M059J (cell line): ENCODE data around the gene PTH2R. TPM values are rescaled to one million over a fixed set of nuclear protein-coding genes. Genes with fewer than 3 reads are reported as not detected.
"Not testable (repeated sequence)": the region's sequence is repeated elsewhere in the genome, so short reads cannot be mapped to it uniquely, and the experiment has no call there.

ENCODE experiments used
- DNase-seq: peaks from one replicate; pipeline ENCODE4 v3.0.0-alpha.2; 2012; ENCODE audit warnings: low read depth
- total RNA-seq: library from RNA; depleted of rRNA; stranded (reverse); fragments of >200 nt; shearing (Covaris generic); gene quantifications from 2 replicates; pipeline ENCODE4 v1.2.3, GENCODE V29; 2014

The PTH2R gene
- total RNA-seq, 1 experiment from 2014 or later, result not detected

- peak; percentile 9 for DNase-seq
Measured at GRCh38 chr2:208392300-208392699, 14.3 kb upstream of the PTH2R start.

GRCh38 chr2:208396796-208397195 lies 9.8 kb upstream of the PTH2R start:
- not testable (repeated sequence) for DNase-seq

GRCh38 chr2:208399201-208399600 lies 7.4 kb upstream of the PTH2R start:
- DNase-seq, result no peak

GRCh38 chr2:208407667-208408066 lies 1.1 kb downstream of the PTH2R start:
- DNase-seq, result peak; percentile 10

GRCh38 chr2:208413931-208414330 lies 7.3 kb downstream of the PTH2R start:
- no peak for DNase-seq

GRCh38 chr2:208415255-208415654 lies 8.7 kb downstream of the PTH2R start:
- no peak for DNase-seq

- DNase-seq, result no peak
Measured at GRCh38 chr2:208415897-208416296, 9.3 kb downstream of the PTH2R start.

- no peak for DNase-seq
Measured at GRCh38 chr2:208426412-208427045, 19.9 kb downstream of the PTH2R start.

GRCh38 chr2:208437755-208438154 lies 31.2 kb downstream of the PTH2R start:
- no peak for DNase-seq

GRCh38 chr2:208440716-208441115 lies 34.1 kb downstream of the PTH2R start:
- no peak for DNase-seq

- no peak for DNase-seq
Measured at GRCh38 chr2:208441951-208442350, 35.4 kb downstream of the PTH2R start.

- DNase-seq, result not testable (repeated sequence)
Measured at GRCh38 chr2:208447447-208447846, 40.9 kb downstream of the PTH2R start.

GRCh38 chr2:208451061-208451460 lies 44.5 kb downstream of the PTH2R start:
- no peak for DNase-seq

GRCh38 chr2:208454861-208455260 lies 48.3 kb downstream of the PTH2R start:
- DNase-seq, result no peak

GRCh38 chr2:208463721-208464120 lies 57.1 kb downstream of the PTH2R start:
- DNase-seq, result no peak

- no peak for DNase-seq
Measured at GRCh38 chr2:208464205-208464604, 57.6 kb downstream of the PTH2R start.

GRCh38 chr2:208466151-208466919 lies 59.7 kb downstream of the PTH2R start:
- DNase-seq, result peak; percentile 27

- DNase-seq, result no peak
Measured at GRCh38 chr2:208466920-208467298, 60.3 kb downstream of the PTH2R start.

- no peak for DNase-seq
Measured at GRCh38 chr2:208467564-208467963, 61.0 kb downstream of the PTH2R start.

- DNase-seq, result no peak
Measured at GRCh38 chr2:208477741-208478140, 71.1 kb downstream of the PTH2R start.

- DNase-seq, result no peak
Measured at GRCh38 chr2:208479342-208479741, 72.8 kb downstream of the PTH2R start.

GRCh38 chr2:208481945-208482344 lies 75.4 kb downstream of the PTH2R start:
- DNase-seq, result not testable (repeated sequence)

GRCh38 chr2:208482453-208483015 lies 75.9 kb downstream of the PTH2R start:
- DNase-seq, result not testable (repeated sequence)
